ENCODE results near the gene RNH1.

- TF ChIP-seq CTCF (IDR thresholded peaks at IDR 0.05), result no peak
- TF ChIP-seq RXRA (IDR thresholded peaks at IDR 0.05; ENCODE audit: borderline replicate concordance, low read depth), result no peak
- TF ChIP-seq IRF3 (IDR thresholded peaks at IDR 0.05; ENCODE audit: low read depth, low read length), result no peak
- TF ChIP-seq YY1 (IDR thresholded peaks at IDR 0.05; ENCODE audit: low read depth), result no peak
Measured at GRCh38 chr11:555780-556661, 49.0 kb upstream of the RNH1 start.

Data from SK-N-SH (cell line).